NCI-H1930 (cell line): ENCODE data around the gene SCAF11.
A peak's percentile ranks its signal among the peaks of the same experiment; 100 is the strongest.

Experiments used
- DNase-seq, 2 experiments: peaks; one replicate each; lab custom pipeline; 2025; lab: John Stamatoyannopoulos, UW

The SCAF11 gene

DNA sequence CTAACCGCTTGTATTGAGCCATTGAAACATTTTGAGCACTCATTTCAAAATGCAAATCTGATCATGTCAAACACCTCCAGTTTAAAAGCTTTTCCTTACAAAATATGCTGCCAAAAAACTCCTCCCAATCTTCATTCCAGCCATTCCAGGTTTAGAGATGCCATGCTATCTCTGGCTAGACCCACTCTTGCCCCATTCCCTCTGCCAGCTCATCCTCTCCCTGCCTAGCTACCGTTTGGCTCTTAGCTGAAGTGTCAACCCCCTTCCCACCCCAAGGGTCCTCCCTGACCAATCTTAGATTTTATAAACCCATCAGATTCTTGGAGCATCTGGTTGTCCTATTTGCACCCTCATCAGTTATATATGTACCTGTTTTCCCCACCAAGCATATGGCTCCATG, 75.0 kb downstream of the SCAF11 start:
- DNase-seq: no peak

GRCh38 chr12:45914090-45914489, 76.3 kb downstream of the SCAF11 start:
- no peak for DNase-seq

GRCh38 chr12:45913631-45914030, 76.7 kb downstream of the SCAF11 start:
- no peak for DNase-seq

DNA sequence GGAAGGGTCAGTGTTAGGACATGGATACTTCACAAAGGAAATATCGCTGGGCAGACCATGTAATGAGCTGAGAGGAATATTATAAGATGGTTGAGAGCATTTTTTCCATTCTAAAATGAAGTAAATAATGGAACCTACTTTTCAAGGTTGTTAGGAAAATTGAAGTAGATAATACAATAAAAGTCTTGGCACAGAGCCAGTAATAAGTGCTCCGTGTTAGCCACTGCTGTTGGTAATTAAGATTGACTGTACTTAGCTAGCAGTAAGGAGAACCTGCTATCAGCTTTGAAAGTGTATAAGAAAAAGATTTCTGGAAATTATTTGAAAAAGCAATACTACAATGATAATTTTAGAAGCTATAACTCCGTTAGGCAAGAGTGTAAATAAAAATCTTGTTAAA, 77.6 kb downstream of the SCAF11 start:
- peak; percentile 35 to 87 for DNase-seq

DNA sequence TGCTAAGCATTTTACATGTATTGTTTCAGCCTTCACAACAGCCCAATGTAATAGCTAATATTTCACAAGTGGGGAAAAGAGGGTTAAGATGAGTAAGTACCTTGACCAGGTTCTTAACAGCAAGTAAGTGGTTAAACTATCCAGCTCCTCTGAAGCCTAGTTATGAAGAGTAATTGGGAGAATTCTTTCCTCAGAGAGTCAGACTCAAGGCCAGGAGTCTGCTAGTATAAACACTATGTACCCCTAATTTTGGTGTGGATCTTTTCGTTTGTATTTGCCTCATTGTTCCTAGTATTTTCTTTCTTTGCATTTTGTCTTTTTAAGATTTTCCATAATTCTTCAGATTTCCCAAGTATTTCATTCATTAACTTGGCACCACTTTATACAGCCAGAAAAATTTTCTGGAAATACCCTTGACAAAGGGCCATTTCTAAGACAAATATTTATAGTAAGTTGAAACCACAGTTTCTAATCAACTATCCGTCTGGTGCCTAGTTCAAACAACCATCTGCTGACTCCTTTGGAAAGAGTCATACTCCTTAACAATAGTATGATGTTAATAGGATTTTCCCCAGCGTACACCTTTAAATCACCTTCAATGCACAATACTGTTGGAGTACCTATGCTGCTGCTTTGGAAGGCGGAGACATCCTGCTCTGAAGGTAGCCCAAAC, 81.2 kb downstream of the SCAF11 start:
- DNase-seq: peak; percentile 86 to 96

GRCh38 chr12:45907955-45908354, 82.4 kb downstream of the SCAF11 start:
- no peak for DNase-seq

DNA sequence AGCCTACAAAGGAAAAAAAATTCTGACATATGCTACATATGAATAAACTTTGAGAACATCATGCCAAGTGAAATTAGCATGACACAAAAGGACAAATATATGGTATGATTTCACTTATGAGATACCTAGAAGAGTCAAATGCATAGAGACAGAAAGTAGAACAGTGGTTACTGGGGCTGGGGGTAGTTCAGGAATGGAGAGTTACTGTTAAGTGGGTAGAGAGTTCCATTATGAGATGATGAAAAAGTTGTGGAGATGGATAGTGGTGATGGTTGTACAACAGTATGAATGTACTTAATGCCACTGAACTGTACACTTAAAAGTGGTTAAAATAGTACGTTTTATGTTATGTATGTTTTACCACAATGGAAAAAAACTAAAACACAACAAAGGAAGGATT, 92.3 kb downstream of the SCAF11 start:
- DNase-seq: no peak

DNA sequence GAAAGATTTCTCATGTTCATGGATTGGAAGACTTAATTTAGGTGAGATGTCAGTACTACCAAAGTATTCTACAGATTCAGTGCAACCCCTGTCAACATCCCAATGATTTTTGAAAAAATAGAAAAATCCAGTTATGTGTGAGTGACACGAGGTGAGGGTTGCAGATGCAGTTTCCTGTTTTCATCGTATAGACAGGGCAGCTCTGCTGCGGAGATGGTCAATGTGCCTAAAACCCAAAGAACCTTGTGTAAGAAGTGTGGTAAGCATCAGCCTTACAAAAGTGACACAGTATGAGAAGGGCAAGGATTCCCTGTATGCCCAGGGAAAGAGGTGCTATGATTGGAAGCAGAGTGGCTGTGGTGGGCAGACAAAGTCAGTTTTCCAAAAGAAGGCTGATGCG, 94.4 kb downstream of the SCAF11 start:
- no peak for DNase-seq

- no peak for DNase-seq
These were observed 97.1 kb downstream of the SCAF11 start for GRCh38 chr12:45893240-45893639.

DNA sequence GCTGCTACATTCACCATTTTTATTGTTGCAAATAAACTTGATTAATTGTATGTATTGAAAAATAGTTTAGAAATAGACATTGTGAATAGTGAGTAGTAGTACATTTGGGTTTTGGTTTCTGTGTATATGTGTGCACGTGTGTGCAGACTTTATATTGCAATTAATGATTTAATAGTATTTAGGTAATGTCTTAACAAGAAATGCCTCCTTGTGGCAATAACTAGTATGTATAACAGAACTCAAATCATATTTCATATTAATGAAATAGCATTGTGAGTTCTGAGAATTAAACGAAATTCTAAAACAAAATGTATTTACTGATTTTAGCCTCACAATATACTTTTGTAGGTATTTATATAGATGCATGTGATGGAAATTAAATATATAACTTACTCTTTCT, 100.1 kb downstream of the SCAF11 start:
- no peak for DNase-seq

DNA sequence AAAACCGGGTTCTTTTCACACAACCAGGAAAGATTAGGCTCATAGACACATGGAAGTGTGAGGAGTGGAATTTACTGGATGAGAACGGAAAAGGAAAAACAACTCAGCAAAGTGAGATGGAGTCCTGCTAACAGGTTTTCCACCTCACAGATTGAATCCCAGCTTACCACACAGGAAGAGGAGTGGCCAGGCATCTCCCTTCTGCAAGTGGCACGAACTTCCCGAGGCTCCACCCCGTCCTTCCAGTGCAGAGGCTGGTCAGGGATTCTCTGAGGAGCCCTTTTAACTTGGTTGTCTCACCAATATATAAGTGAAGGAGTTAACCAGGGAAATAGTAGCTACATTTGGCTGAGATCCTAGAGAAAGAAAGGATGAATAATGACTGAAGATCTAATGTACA, 102.8 kb downstream of the SCAF11 start:
- DNase-seq: no peak

- no peak for DNase-seq
These were observed 103.7 kb downstream of the SCAF11 start for GRCh38 chr12:45886685-45887084.

DNA sequence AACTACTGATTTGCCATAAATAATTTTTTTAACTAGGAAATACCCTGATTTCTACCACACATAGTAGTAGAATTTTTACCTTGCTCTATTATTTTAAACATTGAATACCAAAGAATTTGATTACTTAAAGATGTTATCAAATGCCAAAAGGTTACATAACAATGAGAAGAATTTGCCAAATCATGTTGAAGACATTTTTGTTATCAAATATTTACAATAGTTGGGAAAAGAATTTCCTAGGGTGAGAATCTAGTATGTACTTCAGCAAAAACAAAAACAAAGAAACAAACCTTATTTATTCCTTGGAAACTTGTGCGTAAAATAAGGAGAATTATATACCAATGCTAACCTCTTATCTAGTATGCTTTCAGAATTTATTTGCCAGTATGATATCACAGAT, 107.2 kb downstream of the SCAF11 start:
- DNase-seq: no peak

DNA sequence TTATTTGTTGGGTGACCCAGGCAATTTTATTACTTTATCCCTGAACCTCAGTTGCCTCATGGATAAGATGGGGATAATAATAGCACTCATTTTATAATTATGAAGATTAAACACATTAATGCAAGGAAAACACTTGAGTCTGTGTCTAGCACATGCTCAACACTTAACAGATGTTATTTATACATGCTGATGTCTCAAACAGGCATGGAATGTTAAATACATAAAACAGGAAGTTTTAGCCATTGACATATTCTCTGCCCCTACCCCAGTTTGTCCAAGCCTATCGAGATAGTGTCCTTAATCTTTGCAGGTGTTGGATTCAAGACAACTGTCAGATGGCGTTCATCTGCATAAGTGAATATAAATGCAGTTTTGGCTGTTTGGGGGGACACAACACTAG, 109.8 kb downstream of the SCAF11 start:
- DNase-seq: no peak

DNA sequence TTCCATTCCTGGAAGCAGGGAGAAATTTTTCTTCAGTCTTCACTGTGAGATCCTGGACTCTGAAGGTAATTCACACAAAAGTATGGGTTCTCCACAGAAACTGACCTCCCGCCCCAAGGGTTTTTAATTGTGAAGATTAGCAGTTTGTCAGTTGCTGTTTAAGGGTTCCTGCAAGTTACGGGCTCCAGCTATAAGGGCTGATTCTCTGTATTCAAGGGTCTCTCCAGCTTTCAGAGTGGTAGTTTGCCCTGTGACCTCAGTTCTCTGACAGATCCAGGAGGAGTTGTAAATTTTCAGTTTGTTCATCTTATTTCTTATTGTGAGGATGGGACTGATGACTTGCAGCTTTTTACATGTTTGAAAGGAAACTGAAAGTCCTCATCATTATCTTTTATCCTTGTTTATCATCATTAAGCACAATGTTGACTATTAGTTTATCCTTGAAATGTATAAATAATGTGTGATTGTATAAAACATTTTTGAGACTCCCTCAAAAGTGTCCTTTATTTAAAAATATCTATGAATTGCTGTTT, 110.9 kb downstream of the SCAF11 start:
- no peak for DNase-seq

- DNase-seq: peak in 1 of 2 experiments; percentile 75
These were observed 111.6 kb downstream of the SCAF11 start for GRCh38 chr12:45878630-45879255.

GRCh38 chr12:45877069-45877468, 113.3 kb downstream of the SCAF11 start:
- DNase-seq: no peak

DNA sequence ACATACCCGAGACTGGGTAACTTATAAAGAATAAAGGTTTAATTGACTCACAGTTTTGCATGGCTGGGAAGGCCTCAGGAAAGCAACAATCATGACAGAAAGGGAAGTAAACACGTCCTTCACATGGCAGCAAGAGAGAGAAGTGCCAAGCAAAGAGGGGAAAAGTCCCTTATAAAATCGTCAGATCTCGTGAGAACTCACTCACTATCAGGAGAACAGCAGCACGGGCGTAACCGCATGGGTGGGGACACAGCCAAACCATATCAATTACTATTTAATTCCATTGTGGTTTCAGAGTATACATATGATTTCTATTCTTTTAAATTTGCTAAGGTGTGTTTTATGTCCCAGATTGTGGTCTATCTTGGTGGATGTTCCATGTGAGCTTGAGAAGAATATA, 117.9 kb downstream of the SCAF11 start:
- DNase-seq: no peak
